GM12878 (cell line): ENCODE data around the gene LGMN.

Experiments used
- ATF2 ChIP-seq: IDR thresholded peaks from 2 replicates; pipeline ENCODE4 v1.6.1; 2012; ENCODE audit warnings: low read length, inconsistent platforms
- CTCF ChIP-seq, 3 experiments: IDR thresholded peaks in 2 of 3; conservative IDR thresholded peaks in 1 of 3; 2 replicates each; pipeline ENCODE4 v1.5.1; 2011; ENCODE audit warnings: low read depth in 3 of 3, low read length in 3 of 3, mild to moderate bottlenecking in 3 of 3, control low read depth in 2 of 3, moderate library complexity in 2 of 3, inconsistent platforms in 1 of 3, mixed read lengths in 1 of 3; ENCODE audit not compliant: control insufficient read depth in 2 of 3, insufficient read depth in 1 of 3; ENCODE audit errors: extremely low read depth in 1 of 3
- LARP7 ChIP-seq: fragments of 450-650 bp; IDR thresholded peaks from 2 replicates; pipeline ENCODE4 v1.6.1; 2017; ENCODE audit warnings: mild to moderate bottlenecking
- NRF1 ChIP-seq: conservative IDR thresholded peaks from 2 replicates; pipeline ENCODE4 v1.6.1; 2011; ENCODE audit warnings: mild to moderate bottlenecking, low read depth, low read length, improper control_type of control experiment
- RBBP5 ChIP-seq: fragments of 200-600 bp; sonication (generic); conservative IDR thresholded peaks from 2 replicates; pipeline ENCODE4 v1.6.1; 2016
- TCF3 ChIP-seq: IDR thresholded peaks from 2 replicates; pipeline ENCODE4 v1.6.1; 2012; ENCODE audit warnings: low read depth, mild to moderate bottlenecking, low read length, borderline replicate concordance; ENCODE audit not compliant: insufficient read depth
- ZNF274 ChIP-seq: IDR thresholded peaks from one replicate; pipeline ENCODE4 v1.8.0; 2011; ENCODE audit not compliant: insufficient read length, insufficient read depth

- TF ChIP-seq ATF2 (no peak), NRF1 (no peak), CTCF (IDR thresholded peaks at IDR 0.05 in 2 of 3, conservative IDR thresholded peaks at IDR 0.05 in 1 of 3; ENCODE audit: control insufficient read depth in 2 of 3, extremely low read depth in 1 of 3, insufficient read depth in 1 of 3, low read depth in 3 of 3, low read length in 3 of 3) (no peak), LARP7 (no peak), RBBP5 (no peak), ZNF274 (no peak), TCF3 (no peak)
Measured at GRCh38 chr14:92780444-92781232, 32.2 kb upstream of the LGMN start.
